Measurements from ENCODE around the gene RBMS3.
"Not testable (repeated sequence)": the region's sequence is repeated elsewhere in the genome, so short reads cannot be mapped to it uniquely, and the experiment has no call there.

Gene RBMS3

DNA sequence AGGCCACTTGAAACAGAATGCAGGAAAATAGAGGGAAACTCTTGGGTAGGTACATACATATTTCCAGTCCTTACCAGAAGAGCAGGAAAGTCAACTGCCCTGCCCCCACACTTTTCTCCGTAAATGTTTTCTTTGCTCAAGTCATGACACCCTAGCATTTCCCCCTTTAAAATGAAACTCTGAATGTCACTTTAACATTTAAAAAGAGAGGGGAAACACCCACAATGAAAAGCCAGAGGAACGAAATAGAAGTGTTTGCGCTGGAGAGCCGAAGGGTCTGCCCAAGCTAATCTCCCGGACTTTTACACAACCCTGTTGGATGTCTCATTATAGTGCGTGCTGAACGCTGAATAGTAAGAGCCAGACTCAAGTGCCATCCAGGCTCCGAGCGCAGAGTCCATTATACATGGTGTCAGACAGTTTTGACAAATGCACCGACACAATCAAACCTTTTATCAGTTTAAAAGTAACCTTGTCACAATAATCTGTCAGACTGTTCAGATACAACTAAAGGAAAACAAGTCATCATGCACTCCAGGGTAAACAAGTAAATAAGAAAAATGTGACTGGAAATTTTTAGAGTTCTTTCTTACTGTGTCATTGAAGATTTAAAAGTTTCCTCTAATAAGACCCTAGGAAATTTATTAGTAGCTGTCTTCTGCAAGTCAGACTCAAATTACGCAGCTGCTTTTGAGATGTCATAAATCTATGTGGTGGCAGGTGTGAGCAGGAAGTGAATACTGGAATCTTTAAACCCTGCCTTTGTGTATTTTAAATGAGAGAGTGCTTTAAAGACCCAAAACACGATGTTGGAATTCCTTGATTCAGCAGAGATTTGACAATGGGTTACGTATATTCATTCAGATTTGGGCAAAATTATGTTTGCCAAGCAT lies 159.8 kb downstream of the RBMS3 start:
- DNase-seq, result no peak

DNA sequence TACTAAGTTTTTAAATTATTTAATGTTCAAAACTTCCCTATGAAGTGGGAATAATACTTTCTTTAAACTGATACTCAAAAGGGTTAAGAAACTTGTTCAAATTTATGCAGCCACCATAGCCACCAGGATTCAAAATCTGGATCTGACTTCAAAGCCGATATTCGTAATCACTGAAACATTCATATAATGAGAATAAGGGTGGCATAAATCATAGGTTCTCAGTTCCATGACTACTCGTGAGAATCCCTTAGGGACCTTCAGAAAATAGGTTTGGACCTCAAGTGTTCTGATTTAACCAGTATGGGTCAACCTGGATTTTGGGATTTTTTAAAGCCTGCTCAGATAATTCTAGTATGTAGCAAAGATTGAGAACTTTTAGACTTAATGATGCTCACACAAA lies 160.6 kb downstream of the RBMS3 start:
- no peak for DNase-seq

GRCh38 chr3:29447946-29448627 lies 167.2 kb downstream of the RBMS3 start:
- no peak for DNase-seq

- no peak for DNase-seq
These were observed 171.0 kb downstream of the RBMS3 start for GRCh38 chr3:29451920-29452319.

DNA sequence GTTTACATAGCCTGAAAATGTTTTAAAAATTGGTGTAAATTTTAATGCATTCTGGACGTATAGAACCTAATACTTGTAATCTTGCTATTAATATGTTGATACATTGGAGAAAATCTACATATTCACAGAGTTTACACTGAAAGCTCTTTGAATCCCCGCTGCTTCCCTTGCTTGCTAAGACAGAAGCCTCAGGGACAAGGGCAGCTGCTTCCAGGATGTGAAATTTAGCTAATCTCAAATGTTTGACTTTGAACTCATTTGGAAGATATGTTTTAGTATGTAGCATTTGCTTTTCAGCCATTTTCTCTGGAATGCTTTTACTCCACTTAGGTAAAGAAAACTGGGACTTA lies 172.0 kb downstream of the RBMS3 start:
- no peak for DNase-seq

- DNase-seq, result peak; percentile 18
These were observed 172.6 kb downstream of the RBMS3 start for GRCh38 chr3:29453284-29454001.

DNA sequence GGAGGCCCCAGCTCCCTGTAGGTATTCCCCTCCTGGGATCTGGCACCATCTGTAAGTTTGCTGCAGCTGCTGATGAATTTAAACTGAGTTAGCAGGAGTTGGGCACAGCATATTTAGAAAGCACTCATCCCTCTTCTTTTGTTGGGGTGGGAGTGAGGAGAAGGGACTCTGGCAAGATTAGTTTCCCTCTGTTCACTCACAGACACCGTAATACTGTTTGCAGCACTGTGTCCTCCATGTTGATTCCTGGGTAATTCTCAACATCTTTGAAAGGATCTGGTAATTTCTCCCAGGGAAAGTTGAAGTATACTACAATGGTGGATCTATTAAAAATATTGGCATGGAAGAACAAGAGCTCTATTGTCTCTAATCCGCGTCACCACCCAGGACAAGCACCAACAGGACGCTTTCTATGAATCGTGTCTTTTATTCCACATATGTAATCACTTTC lies 173.3 kb downstream of the RBMS3 start:
- DNase-seq, result peak; percentile 77

- no peak for DNase-seq
These were observed 176.0 kb downstream of the RBMS3 start for GRCh38 chr3:29456901-29457300.

DNA sequence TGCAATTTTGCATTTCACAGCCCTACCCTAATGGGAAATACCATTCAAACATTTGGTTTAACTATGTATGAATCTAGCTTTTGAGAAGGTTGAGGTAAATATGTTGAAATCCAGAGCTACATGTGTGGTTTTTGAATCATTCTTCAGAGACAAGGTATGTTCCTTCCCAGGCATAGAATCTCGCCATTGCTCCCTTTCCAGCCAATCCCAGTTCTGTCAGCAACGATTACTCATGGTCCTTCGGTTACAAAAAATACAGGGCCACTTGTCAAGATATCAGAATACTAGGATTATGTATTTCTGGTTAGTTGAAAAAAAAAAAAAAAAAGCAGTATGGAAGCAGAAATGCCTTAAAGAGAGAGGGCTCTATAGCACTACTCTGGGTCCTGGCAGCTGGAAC lies 182.4 kb downstream of the RBMS3 start:
- no peak for DNase-seq

DNA sequence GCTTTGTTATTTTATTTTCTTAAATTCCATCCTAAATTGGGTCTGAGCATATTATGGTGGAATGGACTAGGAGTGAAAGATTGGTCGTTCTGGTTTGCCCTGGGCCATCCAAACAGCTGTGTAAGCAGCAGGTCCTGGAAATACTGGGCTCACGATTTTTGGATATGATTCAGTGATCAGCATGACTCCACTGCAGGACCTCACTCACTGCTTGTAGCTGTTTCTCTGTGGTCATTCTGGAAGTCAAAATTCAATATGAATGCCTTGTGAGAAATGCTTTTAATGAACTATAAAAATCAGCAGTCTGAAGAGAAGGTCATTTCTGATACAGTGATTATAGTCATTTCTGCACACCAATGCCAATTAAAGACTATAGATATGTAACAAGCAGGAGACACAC lies 185.0 kb downstream of the RBMS3 start:
- no peak for DNase-seq

GRCh38 chr3:29466442-29466841 lies 185.6 kb downstream of the RBMS3 start:
- no peak for DNase-seq

DNA sequence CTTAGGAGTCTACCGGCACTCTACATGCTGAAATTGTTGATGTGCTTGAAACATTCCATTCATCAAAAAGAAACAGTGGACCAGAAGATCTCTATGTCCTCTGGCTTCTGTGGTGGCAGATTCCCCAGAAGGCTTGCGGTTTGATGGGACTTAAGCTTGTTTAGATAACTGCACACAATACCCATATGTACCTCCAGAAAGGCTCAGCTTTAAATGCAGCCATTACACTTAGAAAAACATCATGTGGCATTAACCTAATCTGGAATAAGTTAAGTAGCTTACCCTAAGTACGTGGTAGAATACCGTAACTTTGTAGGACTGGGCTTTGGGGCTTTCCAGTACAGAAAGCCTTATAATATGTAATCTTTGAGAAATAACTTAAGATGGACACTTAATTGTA lies 187.3 kb downstream of the RBMS3 start:
- no peak for DNase-seq

DNA sequence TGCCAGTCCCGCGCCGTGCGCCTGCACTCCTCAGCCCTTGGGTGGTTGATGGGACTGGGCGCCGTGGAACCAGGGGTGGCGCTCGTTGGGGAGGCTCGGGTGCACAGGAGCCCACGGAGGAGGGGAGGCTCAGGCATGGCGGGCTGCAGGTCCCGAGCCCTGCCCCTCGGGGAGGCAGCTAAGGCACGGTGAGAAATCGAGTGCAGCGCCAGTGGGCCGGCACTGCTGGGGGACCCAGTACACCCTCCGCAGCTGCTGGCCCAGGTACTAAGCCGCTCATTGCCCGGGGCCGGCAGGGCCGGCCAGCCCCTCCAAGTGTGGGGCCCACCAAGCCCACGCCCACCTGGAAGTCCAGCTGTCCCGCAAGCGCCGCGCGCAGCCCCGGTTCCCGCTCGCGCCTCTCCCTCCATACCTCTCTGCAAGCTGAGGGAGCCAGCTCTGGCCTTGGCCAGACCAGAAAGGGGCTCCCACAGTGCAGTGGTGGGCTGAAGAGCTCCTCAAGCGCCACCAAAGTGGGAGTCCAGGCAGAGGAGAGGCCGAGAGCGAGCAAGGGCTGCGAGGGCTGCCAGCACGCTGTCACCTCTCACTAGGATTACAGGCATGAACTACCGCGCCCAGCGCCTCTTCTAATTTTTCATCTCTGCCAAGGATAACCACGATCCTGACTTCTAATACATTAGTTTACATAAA lies 192.8 kb downstream of the RBMS3 start:
- DNase-seq, result not testable (repeated sequence)

- DNase-seq, result no peak
These were observed 194.5 kb downstream of the RBMS3 start for GRCh38 chr3:29475305-29475840.

GRCh38 chr3:29475854-29476253 lies 195.0 kb downstream of the RBMS3 start:
- no peak for DNase-seq

- DNase-seq, result no peak
These were observed 197.7 kb downstream of the RBMS3 start for GRCh38 chr3:29478611-29479010.

DNA sequence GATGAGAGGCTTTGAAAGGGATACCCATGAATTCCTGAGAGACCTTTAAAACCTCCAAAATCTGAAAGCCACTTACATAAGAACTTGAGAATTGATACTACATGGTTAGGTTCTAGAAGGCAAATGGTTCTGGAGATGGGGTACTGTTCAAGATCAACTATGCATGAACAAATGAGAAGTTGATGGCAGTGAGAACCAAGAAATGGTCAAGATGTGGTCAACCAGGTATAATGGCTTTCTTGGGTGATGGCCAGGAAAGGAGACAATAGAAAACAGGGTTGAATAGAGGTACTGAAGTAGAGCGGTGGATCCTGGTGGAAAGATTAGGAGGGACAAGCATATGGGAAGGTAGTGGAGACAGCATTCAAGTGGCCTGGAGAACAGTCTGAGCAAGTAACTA lies 200.4 kb downstream of the RBMS3 start:
- no peak for DNase-seq

DNA sequence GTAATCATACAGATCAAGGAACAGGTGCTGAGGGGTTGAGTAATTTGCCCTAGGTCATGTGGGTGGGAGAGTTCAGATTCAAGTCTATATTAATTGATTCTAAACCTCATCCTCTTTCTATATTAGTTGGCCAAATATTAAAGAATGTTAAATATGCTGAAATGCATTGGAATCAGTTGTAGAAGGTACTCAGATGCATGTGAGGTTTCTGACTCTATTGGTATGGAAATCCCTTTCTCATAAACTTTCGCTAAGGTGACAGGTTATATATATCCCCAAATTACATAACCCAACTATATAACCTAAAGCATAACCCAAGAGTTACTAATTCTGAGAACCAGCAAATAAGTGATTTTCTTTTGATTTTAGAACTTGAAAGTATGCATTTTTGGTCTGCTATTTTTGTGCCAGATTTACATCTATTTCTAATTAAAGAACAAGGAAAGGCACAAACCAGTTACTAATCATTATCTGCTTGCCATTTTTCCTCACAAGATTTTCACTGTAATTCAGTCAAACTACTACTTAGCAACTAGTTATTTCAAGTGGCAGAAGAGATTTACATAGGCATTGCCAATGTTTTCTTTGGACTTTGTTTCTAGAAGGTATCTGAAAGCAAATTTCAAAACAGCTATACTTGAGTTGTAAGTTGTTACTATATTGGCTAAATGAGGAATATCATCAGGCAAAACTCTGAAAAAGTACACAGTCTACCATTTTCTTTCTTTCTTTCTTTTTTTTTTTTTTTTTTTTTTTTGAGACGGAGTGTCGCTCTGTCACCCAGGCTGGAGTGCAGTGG lies 201.3 kb downstream of the RBMS3 start:
- DNase-seq, result no peak

- no peak for DNase-seq
These were observed 203.8 kb downstream of the RBMS3 start for GRCh38 chr3:29484633-29485032.

GRCh38 chr3:29486096-29486495 lies 205.2 kb downstream of the RBMS3 start:
- DNase-seq, result no peak

GRCh38 chr3:29486917-29487316 lies 206.0 kb downstream of the RBMS3 start:
- DNase-seq, result no peak

- no peak for DNase-seq
These were observed 208.1 kb downstream of the RBMS3 start for GRCh38 chr3:29488922-29489321.
